HG02970 (cell line): Measurements from ENCODE around the gene ADIRF.
"Not testable (repeated sequence)": the region's sequence is repeated elsewhere in the genome, so short reads cannot be mapped to it uniquely, and the experiment has no call there.

Experiments used
- ATAC-seq: cut with Tn5 transposase; IDR thresholded peaks from one replicate; pipeline ENCODE4 v1.9.1; 2021; ENCODE audit warnings: mild to moderate bottlenecking, moderate library complexity, moderate number of reproducible peaks; ENCODE audit not compliant: unreplicated experiment, low FRiP score

Gene ADIRF

GRCh38 chr10:86976362-86977056 lies 8.2 kb downstream of the ADIRF start:
- no peak for ATAC-seq

- ATAC-seq: not testable (repeated sequence)
Observed at GRCh38 chr10:86978457-86978856, 10.2 kb downstream of the ADIRF start.

- ATAC-seq: no peak
Observed at GRCh38 chr10:86979296-86979818, 11.1 kb downstream of the ADIRF start.

GRCh38 chr10:86979977-86980448 lies 11.7 kb downstream of the ADIRF start:
- ATAC-seq: no peak

- not testable (repeated sequence) for ATAC-seq
Observed at GRCh38 chr10:86981020-86981419, 12.7 kb downstream of the ADIRF start.

- ATAC-seq: no peak
Observed at GRCh38 chr10:86981716-86982115, 13.4 kb downstream of the ADIRF start.

GRCh38 chr10:86984498-86984897 lies 16.2 kb downstream of the ADIRF start:
- not testable (repeated sequence) for ATAC-seq

- ATAC-seq: no peak
Observed at GRCh38 chr10:86988520-86988919, 20.2 kb downstream of the ADIRF start.

- ATAC-seq: not testable (repeated sequence)
Observed at GRCh38 chr10:86991362-86991761, 23.1 kb downstream of the ADIRF start.

- ATAC-seq: no peak
Observed at GRCh38 chr10:86992456-86992855, 24.2 kb downstream of the ADIRF start.

GRCh38 chr10:86992929-86993328 lies 24.6 kb downstream of the ADIRF start:
- ATAC-seq: no peak

GRCh38 chr10:86999802-87000403 lies 31.6 kb downstream of the ADIRF start:
- ATAC-seq: not testable (repeated sequence)

GRCh38 chr10:87000491-87000890 lies 32.2 kb downstream of the ADIRF start:
- no peak for ATAC-seq

- ATAC-seq: not testable (repeated sequence)
Observed at GRCh38 chr10:87007124-87007523, 38.8 kb downstream of the ADIRF start.

GRCh38 chr10:87007674-87008073 lies 39.4 kb downstream of the ADIRF start:
- ATAC-seq: not testable (repeated sequence)

GRCh38 chr10:87008303-87008702 lies 40.0 kb downstream of the ADIRF start:
- not testable (repeated sequence) for ATAC-seq

- ATAC-seq: not testable (repeated sequence)
Observed at GRCh38 chr10:87009134-87009696, 40.9 kb downstream of the ADIRF start.

- not testable (repeated sequence) for ATAC-seq
Observed at GRCh38 chr10:87013528-87013927, 45.2 kb downstream of the ADIRF start.

GRCh38 chr10:87014986-87015716 lies 46.9 kb downstream of the ADIRF start:
- not testable (repeated sequence) for ATAC-seq

- not testable (repeated sequence) for ATAC-seq
Observed at GRCh38 chr10:87018127-87018526, 49.8 kb downstream of the ADIRF start.

- ATAC-seq: not testable (repeated sequence)
Observed at GRCh38 chr10:87019066-87019465, 50.8 kb downstream of the ADIRF start.
